ENCODE data around the gene OR2AE1. TPM values are rescaled to one million over a fixed set of nuclear protein-coding genes. Genes with fewer than 3 reads are reported as not detected.

The OR2AE1 gene
- polyA plus RNA-seq, 1 donor from 2014 or later: not detected

GRCh38 chr7:99898836-99899235 is 22.0 kb upstream of the OR2AE1 start:
- no peak overlapping the region for H2AFZ ChIP-seq (ENCODE audit: low read depth, low read length)
- H3K79me2 ChIP-seq (replicated peaks; ENCODE audit: insufficient read depth, low read length): no peaks in the 10 kb centered on the region
- TF ChIP-seq MXI1 (conservative IDR thresholded peaks at IDR 0.05; ENCODE audit: poor library complexity, severe bottlenecking) (no peak), CTCF (IDR thresholded peaks at IDR 0.05; ENCODE audit: poor library complexity, severe bottlenecking) (no peak), TAF1 (IDR thresholded peaks at IDR 0.05; ENCODE audit: low read depth) (no peak), SMC3 (conservative IDR thresholded peaks at IDR 0.05; ENCODE audit: poor library complexity) (no peak), POLR2AphosphoS5 (IDR thresholded peaks at IDR 0.05) (no peak), RAD21 (conservative IDR thresholded peaks at IDR 0.05) (no peak), EZH2 (IDR thresholded peaks at IDR 0.05; ENCODE audit: borderline replicate concordance, insufficient read depth, low read length, poor library complexity, severe bottlenecking) (no peak), REST (IDR thresholded peaks at IDR 0.05; ENCODE audit: borderline replicate concordance) (no peak), EP300 (conservative IDR thresholded peaks at IDR 0.05; ENCODE audit: poor library complexity, severe bottlenecking) (no peak)
- no peaks in the 10 kb centered on the region for H3K36me3 ChIP-seq (ENCODE audit: insufficient read depth, low read length)
- H3K27me3 ChIP-seq (ENCODE audit: insufficient read depth, low read depth, low read length): no peaks in the 10 kb centered on the region
- H3F3A ChIP-seq (ENCODE audit: insufficient read depth, low read length, poor library complexity, severe bottlenecking): no peaks in the 10 kb centered on the region
- H3K4me2 ChIP-seq (ENCODE audit: low read length): no peak overlapping the region
- H3K27ac ChIP-seq (ENCODE audit: low read length): no peak overlapping the region
- no peaks in the 10 kb centered on the region for H4K20me1 ChIP-seq (ENCODE audit: insufficient read depth)
- no peak overlapping the region for H3K9ac ChIP-seq (ENCODE audit: low read length)
- no peak overlapping the region for H3K4me3 ChIP-seq (ENCODE audit: low read length)
- H3K9me3 ChIP-seq (ENCODE audit: low read length): no peaks in the 10 kb centered on the region
- no peaks in the 10 kb centered on the region for H3K9me2 ChIP-seq (ENCODE audit: insufficient read depth, low read length)

GRCh38 chr7:99898023-99898357 is 21.2 kb upstream of the OR2AE1 start:
- no peak for TF ChIP-seq RAD21 (conservative IDR thresholded peaks at IDR 0.05)
- no peak for TF ChIP-seq MXI1 (conservative IDR thresholded peaks at IDR 0.05; ENCODE audit: poor library complexity, severe bottlenecking)
- no peak for TF ChIP-seq EZH2 (IDR thresholded peaks at IDR 0.05; ENCODE audit: borderline replicate concordance, insufficient read depth, low read length, poor library complexity, severe bottlenecking)
- no peak for TF ChIP-seq TAF1 (IDR thresholded peaks at IDR 0.05; ENCODE audit: low read depth)
- no peak for TF ChIP-seq POLR2AphosphoS5 (IDR thresholded peaks at IDR 0.05)
- TF ChIP-seq REST (IDR thresholded peaks at IDR 0.05; ENCODE audit: borderline replicate concordance): no peak
- TF ChIP-seq EP300 (conservative IDR thresholded peaks at IDR 0.05; ENCODE audit: poor library complexity, severe bottlenecking): no peak
- TF ChIP-seq SMC3 (conservative IDR thresholded peaks at IDR 0.05; ENCODE audit: poor library complexity): no peak
- no peak for TF ChIP-seq CTCF (IDR thresholded peaks at IDR 0.05; ENCODE audit: poor library complexity, severe bottlenecking)
- Histone ChIP-seq H3K36me3 (ENCODE audit: insufficient read depth, low read length) (no peaks in the 10 kb centered on the region), H3K27ac (ENCODE audit: low read length) (no peak overlapping the region), H3K9me2 (ENCODE audit: insufficient read depth, low read length) (no peaks in the 10 kb centered on the region), H3K4me3 (ENCODE audit: low read length) (no peak overlapping the region), H3F3A (ENCODE audit: insufficient read depth, low read length, poor library complexity, severe bottlenecking) (no peaks in the 10 kb centered on the region), H3K9ac (ENCODE audit: low read length) (no peak overlapping the region), H3K27me3 (ENCODE audit: insufficient read depth, low read depth, low read length) (no peaks in the 10 kb centered on the region), H4K20me1 (ENCODE audit: insufficient read depth) (no peaks in the 10 kb centered on the region), H2AFZ (ENCODE audit: low read depth, low read length) (no peak overlapping the region), H3K9me3 (ENCODE audit: low read length) (no peaks in the 10 kb centered on the region), H3K4me2 (ENCODE audit: low read length) (no peak overlapping the region), H3K79me2 (replicated peaks; ENCODE audit: insufficient read depth, low read length) (no peaks in the 10 kb centered on the region)

Measured in neural cell (in vitro differentiated cells).